Peyer's patch (tissue), 4 donors: ENCODE measurements around the gene GNAT2. TPM values are rescaled to one million over a fixed set of nuclear protein-coding genes. Genes with fewer than 3 reads are reported as not detected.

Experiments
- DNase-seq, 3 donors: peaks; one replicate each; pipeline ENCODE4 v3.0.0-alpha.2; 2017 to 2019
- H3K27ac ChIP-seq, 4 donors: fragments of 200-600 bp; sonication (generic); one replicate each; pipeline ENCODE4 v1.5.1; 2016 to 2019
- H3K27me3 ChIP-seq, 2 donors: fragments of 200-600 bp; sonication (generic); one replicate each; pipeline ENCODE4 v1.5.1; 2019
- H3K36me3 ChIP-seq, 3 donors: fragments of 200-600 bp; sonication (generic); one replicate each; pipeline ENCODE4 v1.5.1; 2016 to 2019
- H3K4me1 ChIP-seq, 4 donors: fragments of 200-600 bp; sonication (generic); one replicate each; pipeline ENCODE4 v1.5.1; 2016 to 2019
- H3K4me3 ChIP-seq, 4 donors: fragments of 200-600 bp; sonication (generic); 1 replicate in 3 of 4; 2 replicates in 1 of 4; pipeline ENCODE4 v1.5.1; 2016 to 2019; ENCODE audit warnings: mild to moderate bottlenecking in 1 of 4
- H3K9me3 ChIP-seq, 4 donors: fragments of 200-600 bp; sonication (generic); one replicate each; pipeline ENCODE4 v1.5.1; 2016 to 2019; ENCODE audit warnings: mild to moderate bottlenecking in 1 of 4
- POLR2A ChIP-seq, 2 donors: fragments of 450-650 bp; IDR thresholded peaks; one replicate each; pipeline ENCODE4 v1.5.1; 2017; ENCODE audit warnings: antibody characterized with exemption in 2 of 2, mild to moderate bottlenecking in 2 of 2, moderate library complexity in 2 of 2
- total RNA-seq, 4 donors: library from RNA; depleted of rRNA; stranded (reverse); fragments of >200 nt; gene quantifications; one replicate each; pipeline ENCODE4 v1.1.0, GENCODE V29; 2016
- TF ChIP-seq, protein P1 (sequence below), 6 experiments: fragments of 450-650 bp in 4 of 6; fragments of 200-600 bp in 2 of 6; sonication (generic) in 1 of 6; IDR thresholded peaks; one replicate each; pipeline ENCODE4 v1.5.1; 2017 to 2019; ENCODE audit warnings: antibody characterized with exemption in 6 of 6, mild to moderate bottlenecking in 3 of 6, moderate library complexity in 1 of 6

GNAT2 gene
- total RNA-seq, 4 donors from 2014 or later: not detected

GRCh38 chr1:109641078-109641740 lies 21.8 kb upstream of the GNAT2 start:
- H3K27me3 ChIP-seq: no peaks in the 10 kb centered on the region
- DNase-seq: peak in 1 of 3 donors; percentile 21
- TF ChIP-seq, protein P1, sequence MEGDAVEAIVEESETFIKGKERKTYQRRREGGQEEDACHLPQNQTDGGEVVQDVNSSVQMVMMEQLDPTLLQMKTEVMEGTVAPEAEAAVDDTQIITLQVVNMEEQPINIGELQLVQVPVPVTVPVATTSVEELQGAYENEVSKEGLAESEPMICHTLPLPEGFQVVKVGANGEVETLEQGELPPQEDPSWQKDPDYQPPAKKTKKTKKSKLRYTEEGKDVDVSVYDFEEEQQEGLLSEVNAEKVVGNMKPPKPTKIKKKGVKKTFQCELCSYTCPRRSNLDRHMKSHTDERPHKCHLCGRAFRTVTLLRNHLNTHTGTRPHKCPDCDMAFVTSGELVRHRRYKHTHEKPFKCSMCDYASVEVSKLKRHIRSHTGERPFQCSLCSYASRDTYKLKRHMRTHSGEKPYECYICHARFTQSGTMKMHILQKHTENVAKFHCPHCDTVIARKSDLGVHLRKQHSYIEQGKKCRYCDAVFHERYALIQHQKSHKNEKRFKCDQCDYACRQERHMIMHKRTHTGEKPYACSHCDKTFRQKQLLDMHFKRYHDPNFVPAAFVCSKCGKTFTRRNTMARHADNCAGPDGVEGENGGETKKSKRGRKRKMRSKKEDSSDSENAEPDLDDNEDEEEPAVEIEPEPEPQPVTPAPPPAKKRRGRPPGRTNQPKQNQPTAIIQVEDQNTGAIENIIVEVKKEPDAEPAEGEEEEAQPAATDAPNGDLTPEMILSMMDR (IDR thresholded peaks at IDR 0.05): no peak
- peaks cover 0 to 18% (median 5%) of the 10 kb centered on the region in 4 donors for H3K4me1 ChIP-seq
- no peak overlapping the region for H3K4me3 ChIP-seq
- no peaks in the 10 kb centered on the region for H3K36me3 ChIP-seq
- no peaks in the 10 kb centered on the region for H3K9me3 ChIP-seq
- H3K27ac ChIP-seq: no peak overlapping the region

DNA sequence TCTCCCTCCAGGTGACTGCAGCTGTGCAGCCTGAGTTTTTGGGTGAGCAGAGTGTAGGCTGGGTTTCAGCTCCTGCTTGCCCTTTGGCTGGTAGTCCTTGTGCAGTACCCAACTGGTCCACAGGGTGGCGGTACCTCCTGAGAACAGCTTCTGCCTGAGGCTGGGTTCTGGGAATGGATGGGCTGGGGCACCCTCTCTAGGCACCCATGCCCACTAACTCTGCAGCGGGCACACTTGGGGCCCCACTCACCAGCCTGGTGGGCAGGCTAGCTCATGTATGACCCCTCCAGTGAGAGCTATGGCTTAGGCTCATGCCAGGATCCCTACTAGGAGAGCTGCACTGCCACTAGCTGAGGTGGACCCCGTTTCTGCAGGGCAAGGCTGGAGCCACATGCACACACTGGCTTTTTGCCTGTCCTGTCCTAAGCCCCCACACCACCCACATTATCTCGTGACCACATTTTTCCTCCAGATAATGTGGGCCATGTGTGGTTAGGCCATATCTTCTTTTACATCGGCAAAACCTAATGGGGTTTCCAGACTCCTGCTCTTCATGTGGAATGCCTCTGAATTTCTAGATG lies 21.0 kb upstream of the GNAT2 start:
- no peaks in the 10 kb centered on the region for H3K36me3 ChIP-seq
- DNase-seq: peak; percentile 91 to 97 (median 93)
- no peak overlapping the region for H3K27ac ChIP-seq
- TF ChIP-seq POLR2A (IDR thresholded peaks at IDR 0.05): no peak
- TF ChIP-seq, protein P1 (IDR thresholded peaks at IDR 0.05): peak; percentile 83 to 97 (median 91)
- H3K9me3 ChIP-seq: no peaks in the 10 kb centered on the region
- H3K4me1 ChIP-seq: peaks cover 0 to 22% (median 7%) of the 10 kb centered on the region in 4 donors
- H3K4me3 ChIP-seq: no peak overlapping the region
- no peaks in the 10 kb centered on the region for H3K27me3 ChIP-seq

DNA sequence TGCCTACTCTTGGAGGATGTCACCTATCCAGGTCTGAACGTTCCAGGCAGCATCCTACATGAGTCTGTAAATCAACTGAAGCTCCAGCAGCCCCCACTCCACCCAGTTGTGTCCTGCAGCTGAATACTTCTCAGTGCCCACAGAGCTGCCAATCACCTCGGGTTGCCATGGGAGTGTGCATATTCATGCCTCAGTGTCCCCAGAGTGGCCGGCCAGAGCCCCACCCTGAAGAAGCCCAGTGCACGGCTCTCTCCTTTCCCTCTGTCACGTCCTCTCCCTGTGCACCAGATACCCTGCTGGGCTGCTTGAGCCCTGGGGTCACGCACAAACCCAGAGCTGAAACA lies 20.4 kb upstream of the GNAT2 start:
- Histone ChIP-seq H3K27me3 (no peaks in the 10 kb centered on the region), H3K9me3 (no peaks in the 10 kb centered on the region), H3K4me3 (no peak overlapping the region), H3K4me1 (peaks cover 0 to 22% (median 7%) of the 10 kb centered on the region in 4 donors), H3K27ac (no peak overlapping the region), H3K36me3 (no peaks in the 10 kb centered on the region)
- peak in 2 of 3 donors; percentile 47 to 49 for DNase-seq
- TF ChIP-seq POLR2A (IDR thresholded peaks at IDR 0.05): no peak
- TF ChIP-seq, protein P1 (IDR thresholded peaks at IDR 0.05): no peak

DNA sequence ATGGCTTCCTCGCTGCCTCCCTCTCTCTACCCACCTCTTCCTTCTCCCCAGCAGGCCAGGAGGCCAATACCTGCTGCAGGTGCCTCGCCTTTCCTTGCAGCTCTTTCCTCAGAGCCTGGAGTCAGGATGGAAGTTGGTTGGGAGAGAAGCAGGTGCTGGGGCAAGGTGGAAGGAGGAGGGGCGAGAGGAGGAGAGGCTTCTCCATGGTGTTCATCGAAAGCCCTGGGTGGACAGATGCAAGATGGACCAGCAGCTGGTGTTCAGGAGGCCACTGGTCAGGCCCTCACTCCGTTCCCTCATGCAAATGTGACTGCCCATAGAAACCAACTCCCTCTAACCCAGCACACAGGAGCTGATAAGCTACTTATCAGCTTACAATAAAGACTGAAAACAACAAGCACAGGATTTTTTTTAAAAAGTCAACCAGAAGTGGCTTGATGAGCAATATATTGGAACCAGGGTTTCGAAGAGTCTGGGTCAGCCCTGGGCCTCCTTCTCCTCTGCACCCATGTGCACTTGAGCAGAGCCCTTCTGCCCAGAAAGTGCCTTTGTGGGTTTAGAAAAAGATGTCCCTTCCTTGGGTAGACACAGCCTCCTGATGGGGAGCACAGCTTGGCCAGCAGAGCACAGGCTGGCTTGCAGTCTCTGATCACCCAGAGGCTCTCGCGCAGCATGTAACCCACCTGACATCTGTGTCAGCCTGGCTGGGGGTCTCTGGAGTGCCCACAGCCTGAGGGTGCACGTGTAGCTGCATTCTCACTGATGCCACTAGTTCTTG lies 19.8 kb upstream of the GNAT2 start:
- Histone ChIP-seq H3K27me3 (no peaks in the 10 kb centered on the region), H3K4me1 (peaks cover 0 to 22% (median 7%) of the 10 kb centered on the region in 4 donors), H3K9me3 (no peaks in the 10 kb centered on the region), H3K27ac (no peak overlapping the region), H3K36me3 (no peaks in the 10 kb centered on the region), H3K4me3 (no peak overlapping the region)
- TF ChIP-seq, protein P1 (IDR thresholded peaks at IDR 0.05): no peak
- no peak for TF ChIP-seq POLR2A (IDR thresholded peaks at IDR 0.05)
- peak in 2 of 3 donors; percentile 8 to 42 for DNase-seq

GRCh38 chr1:109637446-109637845 lies 18.0 kb upstream of the GNAT2 start:
- Histone ChIP-seq H3K36me3 (no peaks in the 10 kb centered on the region), H3K27ac (no peak overlapping the region), H3K4me3 (no peak overlapping the region), H3K27me3 (no peaks in the 10 kb centered on the region), H3K4me1 (peaks cover 0 to 27% (median 5%) of the 10 kb centered on the region in 4 donors), H3K9me3 (no peaks in the 10 kb centered on the region)
- no peak for TF ChIP-seq POLR2A (IDR thresholded peaks at IDR 0.05)
- TF ChIP-seq, protein P1 (IDR thresholded peaks at IDR 0.05): no peak
- DNase-seq: no peak
